ENCODE measurements around the gene WDR35. TPM values are rescaled to one million over a fixed set of nuclear protein-coding genes. Genes with fewer than 3 reads are reported as not detected.

WDR35 gene
- total RNA-seq, 4 donors from 2014 or later = 2.9 to 10.9 (median 6.9) TPM

GRCh38 chr2:20016346-20016745 lies 26.4 kb upstream of the WDR35 start:
- Histone ChIP-seq H3K4me1 (peaks cover 13% of the 10 kb centered on the region), H3K27ac (no peak overlapping the region), H3K36me3 (no peaks in the 10 kb centered on the region), H3K9me3 (no peaks in the 10 kb centered on the region), H3K4me3 (no peak overlapping the region), H3K27me3 (peaks cover 13% of the 10 kb centered on the region)
- DNase-seq (ENCODE audit: low spot score in 2 of 2) = no peak
- TF ChIP-seq EP300 (IDR thresholded peaks at IDR 0.05) (no peak), CTCF (IDR thresholded peaks at IDR 0.05) (no peak), POLR2A (IDR thresholded peaks at IDR 0.05) (no peak)

- H3K27me3 ChIP-seq = peaks cover 16% of the 10 kb centered on the region
- peaks cover 13% of the 10 kb centered on the region for H3K4me1 ChIP-seq
- no peak overlapping the region for H3K27ac ChIP-seq
- no peaks in the 10 kb centered on the region for H3K9me3 ChIP-seq
- no peak overlapping the region for H3K4me3 ChIP-seq
- WGBS = 17% methylated on average over 2 of the region's 2 CpGs
- no peak for DNase-seq (ENCODE audit: low spot score in 2 of 2)
- H3K36me3 ChIP-seq = no peaks in the 10 kb centered on the region
- TF ChIP-seq POLR2AphosphoS5 (IDR thresholded peaks at IDR 0.05) = no peak
- TF ChIP-seq CTCF (IDR thresholded peaks at IDR 0.05) = peak; percentile 48 to 68
Measured at GRCh38 chr2:20015482-20016083, 25.7 kb upstream of the WDR35 start.

- Histone ChIP-seq H3K9me3 (no peaks in the 10 kb centered on the region), H3K27ac (peak overlapping the region; percentile 79), H3K4me1 (peaks cover 13% of the 10 kb centered on the region), H3K4me3 (peak overlapping the region; percentile 55), H3K27me3 (peaks cover 21% of the 10 kb centered on the region), H3K36me3 (no peaks in the 10 kb centered on the region)
- TF ChIP-seq EP300 (IDR thresholded peaks at IDR 0.05) (no peak), CTCF (IDR thresholded peaks at IDR 0.05) (no peak), POLR2A (IDR thresholded peaks at IDR 0.05) (no peak), POLR2AphosphoS5 (IDR thresholded peaks at IDR 0.05) (no peak)
- WGBS = 65% methylated on average over 15 of the region's 15 CpGs
- DNase-seq (ENCODE audit: low spot score in 2 of 2) = no peak
Measured at GRCh38 chr2:20013126-20013849, 23.4 kb upstream of the WDR35 start.

GRCh38 chr2:20012282-20013125 lies 22.6 kb upstream of the WDR35 start, which contains the start of gene MATN3:
Gene MATN3, minus strand, starts transcription at chr2:20012668. Its CDS starts 37 bp downstream, at chr2:20012631.
- Histone ChIP-seq H3K27ac (peak within 1 kb of the TSS; percentile 79), H3K4me1 (peaks cover 13% of the 10 kb centered on the region), H3K9me3 (no peaks in the 10 kb centered on the region), H3K36me3 (no peaks in the 10 kb centered on the region), H3K4me3 (peak within 1 kb of the TSS; percentile 55), H3K27me3 (peaks cover 21% of the 10 kb centered on the region)
- TF ChIP-seq CTCF (IDR thresholded peaks at IDR 0.05) = no peak
- no peak for TF ChIP-seq POLR2AphosphoS5 (IDR thresholded peaks at IDR 0.05)
- DNase-seq (ENCODE audit: low spot score in 2 of 2) = peak in 1 of 2 donors; percentile 64
- WGBS = 4% methylated on average over 3 of the region's 87 CpGs

- H3K4me1 ChIP-seq = peaks cover 13% of the 10 kb centered on the region
- H3K9me3 ChIP-seq = no peaks in the 10 kb centered on the region
- H3K27ac ChIP-seq = no peak overlapping the region
- WGBS = 35% methylated on average over 4 of the region's 4 CpGs
- DNase-seq (ENCODE audit: low spot score in 2 of 2) = no peak
- peaks cover 21% of the 10 kb centered on the region for H3K27me3 ChIP-seq
- peak overlapping the region; percentile 55 for H3K4me3 ChIP-seq
- no peaks in the 10 kb centered on the region for H3K36me3 ChIP-seq
- no peak for TF ChIP-seq POLR2AphosphoS5 (IDR thresholded peaks at IDR 0.05)
- TF ChIP-seq CTCF (IDR thresholded peaks at IDR 0.05) = no peak
Measured at GRCh38 chr2:20012032-20012281, 22.1 kb upstream of the WDR35 start.

Measured in suprapubic skin (tissue), 4 donors.